ENCODE results near the gene LRRC8E.

LRRC8E gene

GRCh38 chr19:7868326-7868670, 20.0 kb upstream of the LRRC8E start:
- DNase-seq (ENCODE audit: low read depth in 2 of 2), result peak in 1 of 2 donors; percentile 18

- peak; percentile 47 to 75 for DNase-seq (ENCODE audit: low read depth in 2 of 2)
Measured at GRCh38 chr19:7868671-7869452, 19.4 kb upstream of the LRRC8E start.

- DNase-seq (ENCODE audit: low read depth in 2 of 2), result peak; percentile 68 to 76
Measured at GRCh38 chr19:7869453-7869909, 18.8 kb upstream of the LRRC8E start.

GRCh38 chr19:7869910-7870511, 18.3 kb upstream of the LRRC8E start:
- peak; percentile 48 to 59 for DNase-seq (ENCODE audit: low read depth in 2 of 2)

GRCh38 chr19:7870571-7871436, 17.5 kb upstream of the LRRC8E start:
- DNase-seq (ENCODE audit: low read depth in 2 of 2), result peak; percentile 67 to 72

- peak; percentile 88 to 91 for DNase-seq (ENCODE audit: low read depth in 2 of 2)
Measured at GRCh38 chr19:7871437-7872305, 16.6 kb upstream of the LRRC8E start.

GRCh38 chr19:7872306-7873204, 15.8 kb upstream of the LRRC8E start:
- DNase-seq (ENCODE audit: low read depth in 2 of 2), result no peak

- DNase-seq (ENCODE audit: low read depth in 2 of 2), result no peak
Measured at GRCh38 chr19:7873304-7874075, 14.8 kb upstream of the LRRC8E start.

GRCh38 chr19:7874076-7874896, 14.0 kb upstream of the LRRC8E start, which contains the start of gene PRR36:
PRR36 (minus strand) TSS chr19:7874390; CDS start chr19:7873689, 701 bp downstream.
- no peak for DNase-seq (ENCODE audit: low read depth in 2 of 2)

GRCh38 chr19:7874897-7875273, 13.4 kb upstream of the LRRC8E start:
- DNase-seq (ENCODE audit: low read depth in 2 of 2), result no peak

GRCh38 chr19:7877249-7877836, 11.0 kb upstream of the LRRC8E start:
- no peak for DNase-seq (ENCODE audit: low read depth in 2 of 2)

GRCh38 chr19:7879111-7879807, 9.1 kb upstream of the LRRC8E start:
- no peak for DNase-seq (ENCODE audit: low read depth in 2 of 2)

- DNase-seq (ENCODE audit: low read depth in 2 of 2), result no peak
Measured at GRCh38 chr19:7879836-7880235, 8.5 kb upstream of the LRRC8E start.

- no peak for DNase-seq (ENCODE audit: low read depth in 2 of 2)
Measured at GRCh38 chr19:7881910-7882309, 6.4 kb upstream of the LRRC8E start.

- DNase-seq (ENCODE audit: low read depth in 2 of 2), result no peak
Measured at GRCh38 chr19:7883105-7883504, 5.2 kb upstream of the LRRC8E start.

- DNase-seq (ENCODE audit: low read depth in 2 of 2), result no peak
Measured at GRCh38 chr19:7883796-7884570, 4.3 kb upstream of the LRRC8E start.

GRCh38 chr19:7885818-7886217, 2.5 kb upstream of the LRRC8E start:
- no peak for DNase-seq (ENCODE audit: low read depth in 2 of 2)

All from stimulated activated CD4-positive, alpha-beta T cell treated with anti-CD3 and anti-CD28 coated beads, Interleukin-15, amount 100 ng/mL, for 48 hours (primary cell).